HuH-7 (cell line): ENCODE data around the gene KCNG2.

Experiments used
- DNase-seq: peaks from one replicate; pipeline ENCODE4 v3.0.0; 2011; ENCODE audit warnings: low spot score

The KCNG2 gene

GRCh38 chr18:79926306-79926705 lies 128.6 kb downstream of the KCNG2 start:
- no peak for DNase-seq

DNA sequence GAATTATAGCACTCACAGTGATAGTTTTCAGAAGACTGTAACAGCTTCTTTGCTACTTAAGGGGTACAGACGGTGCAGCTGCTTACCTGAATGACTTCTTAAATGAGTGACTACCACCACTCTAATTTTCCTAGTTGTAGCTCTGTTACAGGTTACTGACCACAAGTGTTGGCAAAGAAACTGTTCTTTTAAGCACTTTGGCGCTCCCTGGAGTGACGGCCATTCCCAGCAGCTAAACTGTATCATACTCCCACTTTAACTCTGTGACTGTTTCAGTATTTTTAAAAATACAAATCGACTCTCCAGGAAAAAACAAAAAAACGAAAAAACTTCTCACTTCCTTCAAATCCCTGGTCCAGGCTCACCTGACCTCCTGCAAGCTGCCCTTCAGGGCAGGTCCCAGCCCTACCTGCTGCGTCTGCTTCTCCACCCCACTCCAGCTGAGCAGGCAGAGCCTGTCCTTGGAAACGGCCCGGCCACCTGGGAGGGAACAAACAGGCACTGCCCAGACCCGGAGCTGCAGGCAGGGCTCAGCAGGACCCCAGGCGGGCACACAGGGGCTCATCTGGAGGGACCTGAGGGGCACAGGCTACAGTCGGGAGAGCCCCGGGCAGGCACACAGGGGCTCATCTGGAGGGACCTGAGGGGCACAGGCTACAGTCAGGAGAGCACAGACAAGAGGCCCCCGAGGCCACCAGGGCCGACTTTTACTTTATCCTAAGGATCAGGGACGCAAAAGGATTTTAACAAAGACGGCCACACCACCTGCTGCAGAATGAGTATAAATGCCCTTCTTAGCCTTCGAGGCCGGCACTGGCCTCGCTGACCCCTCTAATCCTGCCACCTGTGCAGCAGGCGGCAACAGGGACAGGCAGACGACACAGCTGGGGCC lies 129.2 kb downstream of the KCNG2 start:
- no peak for DNase-seq

GRCh38 chr18:79927607-79928562 lies 130.1 kb downstream of the KCNG2 start:
- no peak for DNase-seq

DNA sequence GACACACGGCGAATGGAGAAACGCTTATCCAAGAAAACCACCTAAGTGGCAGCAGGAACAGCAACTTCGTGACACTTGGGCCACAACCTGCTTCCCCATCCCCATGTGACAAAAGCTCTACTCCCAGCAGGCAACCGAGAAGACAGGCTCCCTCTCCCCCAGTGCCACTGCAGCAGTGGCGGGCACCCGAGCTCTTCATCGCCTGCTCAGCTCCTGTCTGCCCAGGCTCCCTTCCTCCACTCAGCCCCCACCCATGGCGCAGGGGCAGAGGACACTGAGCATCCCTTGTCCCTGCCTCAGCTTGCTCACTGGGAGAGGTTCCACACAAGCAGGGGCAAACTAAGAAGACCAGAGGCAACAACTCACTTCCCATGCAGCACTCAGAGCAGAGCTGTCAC lies 130.8 kb downstream of the KCNG2 start:
- DNase-seq = no peak

GRCh38 chr18:79930020-79930642 lies 132.4 kb downstream of the KCNG2 start:
- DNase-seq = no peak

GRCh38 chr18:79931475-79931874 lies 133.7 kb downstream of the KCNG2 start:
- no peak for DNase-seq

DNA sequence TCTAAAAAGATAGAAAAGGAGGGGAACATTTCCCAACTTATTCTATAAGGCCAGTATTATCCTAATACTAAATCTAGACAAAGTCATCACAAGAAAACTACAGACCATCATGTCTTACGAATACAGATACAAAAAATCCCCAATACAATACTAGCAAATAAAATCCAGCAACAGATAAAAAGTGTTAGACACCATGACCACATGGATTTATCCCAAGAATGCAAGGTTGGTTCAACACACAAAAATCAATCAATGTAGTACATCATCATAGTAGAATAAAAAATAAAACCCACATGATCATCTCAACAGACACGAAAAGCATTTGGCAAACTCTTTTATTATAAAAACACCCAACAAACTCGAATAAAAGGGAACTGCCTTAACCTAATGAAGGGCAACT lies 135.2 kb downstream of the KCNG2 start:
- DNase-seq = no peak

- peak; percentile 55 for DNase-seq
These were observed 136.0 kb downstream of the KCNG2 start for GRCh38 chr18:79933765-79934164.

DNA sequence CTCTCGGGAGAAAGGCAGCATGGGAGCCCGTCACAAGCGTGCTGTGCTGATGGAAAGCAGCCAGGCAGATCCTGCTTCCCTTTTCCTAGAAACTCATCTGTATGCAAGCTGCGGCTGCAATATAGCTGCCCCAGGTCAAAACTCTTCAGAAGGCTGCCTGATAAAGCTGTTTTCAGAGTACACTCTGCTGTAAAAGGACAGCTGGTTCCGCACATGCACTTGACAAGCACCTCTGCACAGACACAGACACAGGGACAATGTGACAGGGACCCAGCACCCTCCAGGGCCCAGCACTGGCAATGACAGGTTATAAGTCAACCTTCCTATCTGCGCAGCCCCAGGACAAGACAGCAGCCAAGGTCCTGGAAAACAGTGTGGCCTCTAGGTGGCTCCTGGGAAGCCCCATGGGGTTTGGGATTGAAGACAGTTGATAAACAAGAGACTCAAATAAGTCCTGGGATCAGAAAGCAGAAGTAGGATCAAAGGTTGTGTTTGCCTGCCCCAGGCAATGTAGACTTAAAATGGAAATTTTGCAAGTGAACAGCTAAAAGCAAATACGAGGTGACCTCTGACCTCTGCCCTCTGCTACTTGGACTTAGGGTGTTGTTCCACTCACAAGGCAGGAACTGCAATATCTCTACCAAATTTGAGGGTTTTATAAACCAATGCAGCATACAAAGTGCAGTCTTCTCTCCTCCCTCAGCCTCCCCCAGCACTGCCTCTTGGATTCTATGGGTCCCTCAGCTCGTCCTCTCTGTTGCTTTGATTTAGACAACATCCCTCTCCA lies 136.8 kb downstream of the KCNG2 start:
- peak; percentile 80 for DNase-seq

DNA sequence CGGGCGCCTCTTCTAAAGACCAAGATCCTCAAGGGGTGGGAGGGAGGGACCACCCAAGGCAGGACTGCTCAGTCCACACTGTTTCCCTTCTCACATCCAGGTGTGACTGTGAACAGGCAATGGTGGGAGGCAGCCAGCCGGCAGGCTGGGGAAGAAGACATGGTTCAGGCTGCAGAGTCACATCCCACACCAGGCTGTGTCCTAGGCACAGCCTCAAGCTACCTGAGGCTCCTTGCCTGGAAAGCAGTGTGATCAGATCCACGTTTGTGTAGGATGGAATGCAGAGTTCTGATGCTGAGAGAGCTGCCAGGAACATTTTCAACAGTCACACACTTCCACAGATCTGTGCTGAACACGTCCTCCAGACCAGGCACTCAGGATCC lies 137.4 kb downstream of the KCNG2 start:
- DNase-seq = no peak

DNA sequence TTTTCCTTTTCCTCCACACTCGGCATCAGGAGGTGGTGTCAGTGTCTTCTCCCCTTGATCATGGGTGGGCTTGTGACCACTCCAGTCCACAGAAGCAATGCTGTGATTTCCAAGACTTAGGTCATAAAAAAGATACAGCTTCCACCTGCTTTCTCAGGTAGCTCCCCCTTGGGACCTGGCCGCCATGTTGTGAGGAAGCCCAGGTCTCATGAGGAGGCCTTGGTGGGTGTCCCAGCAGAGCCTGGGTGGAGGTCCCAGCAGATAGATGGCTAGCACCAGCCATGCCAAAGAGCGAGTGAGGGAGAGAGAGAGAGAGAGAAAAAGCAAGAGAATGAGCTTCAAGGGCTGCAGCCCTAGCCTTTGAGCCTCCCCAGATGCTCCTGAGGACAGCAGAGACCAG lies 137.8 kb downstream of the KCNG2 start:
- no peak for DNase-seq

DNA sequence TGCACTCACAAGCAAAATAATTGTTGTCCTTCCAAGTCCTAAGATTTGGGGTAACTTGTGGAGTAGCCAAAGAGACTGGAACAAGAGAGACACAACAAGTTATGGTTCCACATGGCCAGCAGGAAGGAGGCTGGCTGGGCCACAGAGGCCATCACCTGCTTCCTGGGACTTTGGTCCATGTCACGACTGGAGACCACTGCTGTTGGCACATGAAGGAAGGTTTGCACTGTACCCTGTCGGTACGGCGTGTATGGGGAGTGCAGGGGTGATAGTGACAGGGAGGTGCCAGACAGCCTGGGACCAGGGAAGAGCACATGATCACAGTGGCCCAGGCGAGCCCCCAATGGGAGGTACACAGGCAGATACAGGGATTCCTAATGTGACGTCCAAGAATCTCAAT lies 138.2 kb downstream of the KCNG2 start:
- no peak for DNase-seq

DNA sequence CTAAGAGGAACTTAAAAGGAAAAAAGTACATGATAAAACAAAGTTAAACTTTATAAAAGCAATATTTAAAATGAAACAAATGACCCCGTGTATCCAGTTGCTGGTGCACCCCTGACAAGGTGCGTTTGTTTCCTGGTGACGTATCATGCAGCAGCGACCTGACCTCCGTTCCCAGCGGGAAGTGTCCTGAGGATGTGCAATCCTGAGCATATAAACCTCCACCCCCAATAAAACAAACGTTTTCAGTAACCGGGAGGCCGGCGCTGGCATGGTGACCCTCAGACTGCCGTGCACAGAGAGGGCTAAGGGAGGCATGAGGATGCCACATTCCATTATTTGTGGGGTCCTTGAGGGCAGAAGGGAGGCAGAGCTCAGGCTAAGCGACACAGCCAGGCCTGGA lies 138.9 kb downstream of the KCNG2 start:
- no peak for DNase-seq

DNA sequence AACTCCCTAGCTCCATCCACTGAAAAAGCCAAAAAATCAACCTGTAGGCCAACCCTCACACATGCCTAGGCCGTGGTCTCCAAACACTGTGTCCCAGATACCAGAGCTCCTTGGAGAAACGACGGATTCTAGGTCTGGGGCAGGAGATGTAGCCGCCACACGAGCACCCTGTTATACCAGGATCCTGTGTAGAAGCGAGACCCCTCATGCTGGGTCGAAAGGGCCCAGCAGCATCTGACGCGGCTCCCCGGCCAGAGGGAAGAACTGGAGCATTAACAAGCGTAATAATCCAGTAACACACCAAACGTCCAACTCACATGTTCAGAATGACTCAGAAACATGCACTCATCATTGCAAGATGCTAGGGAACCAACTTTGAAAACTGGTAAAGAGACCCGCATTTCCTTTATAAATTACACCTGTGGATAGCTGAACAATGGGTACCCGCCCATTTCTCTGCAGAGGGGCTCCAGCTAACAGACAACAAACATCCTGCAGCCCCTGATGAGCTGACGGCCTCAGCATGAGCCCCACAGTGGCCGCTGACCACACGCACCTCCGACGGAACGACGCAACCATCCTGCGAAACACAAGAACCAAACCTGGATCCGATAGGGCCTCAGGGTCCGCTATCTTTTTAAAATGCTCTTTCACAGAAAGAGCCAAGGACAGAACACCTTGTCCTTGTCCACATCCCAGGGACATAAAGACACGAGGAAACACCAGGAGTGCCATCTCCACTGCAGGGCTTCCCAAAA lies 139.5 kb downstream of the KCNG2 start:
- DNase-seq = no peak

GRCh38 chr18:79938196-79938595 lies 140.5 kb downstream of the KCNG2 start:
- no peak for DNase-seq

GRCh38 chr18:79939096-79939495 lies 141.4 kb downstream of the KCNG2 start:
- no peak for DNase-seq

GRCh38 chr18:79940126-79940813 lies 142.5 kb downstream of the KCNG2 start:
- no peak for DNase-seq

DNA sequence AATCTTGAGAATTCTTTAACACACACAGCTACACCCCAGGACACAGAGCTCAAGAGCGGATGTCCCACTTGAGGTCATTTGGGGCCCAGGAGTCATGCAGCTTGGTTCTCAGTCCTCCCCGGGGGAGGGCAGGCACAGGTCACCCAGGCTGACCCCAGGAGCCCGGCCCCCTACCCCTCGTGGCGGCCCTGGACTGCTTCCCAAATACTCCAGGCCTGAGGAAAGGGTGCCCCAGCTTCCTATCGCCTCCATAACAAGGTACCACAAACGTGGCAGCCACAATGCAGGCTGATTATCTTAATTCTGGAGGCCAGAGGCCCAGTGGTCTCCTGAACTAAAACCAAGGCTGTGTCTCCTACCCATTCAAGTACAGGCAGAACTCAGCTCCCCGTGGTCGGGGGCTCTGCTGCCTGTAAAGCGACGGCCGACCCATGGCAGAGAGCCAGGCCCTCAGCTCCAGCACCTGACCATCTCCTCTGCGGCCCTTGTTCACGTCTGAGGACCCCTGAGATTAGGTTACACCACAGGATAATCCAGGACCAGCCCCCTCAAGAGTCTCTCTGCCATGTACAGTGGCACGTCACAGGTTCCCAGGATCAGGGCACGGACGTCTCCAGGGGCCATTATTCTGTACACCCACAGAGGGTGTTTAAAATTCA lies 143.2 kb downstream of the KCNG2 start:
- DNase-seq = no peak

GRCh38 chr18:79941473-79942119 lies 143.9 kb downstream of the KCNG2 start:
- no peak for DNase-seq
